Sigmoid colon (tissue), 4 donors: ENCODE measurements around the gene ABLIM2.

Experiments
- POLR2A ChIP-seq, 2 donors: fragments of 450-650 bp; IDR thresholded peaks; one replicate each; pipeline ENCODE4 v1.6.1; 2016; ENCODE audit warnings: antibody characterized with exemption in 2 of 2, mild to moderate bottlenecking in 2 of 2, moderate library complexity in 2 of 2
- POLR2AphosphoS5 ChIP-seq, 4 donors: sonication (generic); formaldehyde crosslinking; IDR thresholded peaks; one replicate each; pipeline ENCODE4 v1.6.1; 2017; ENCODE audit warnings: antibody characterized with exemption in 4 of 4

DNA sequence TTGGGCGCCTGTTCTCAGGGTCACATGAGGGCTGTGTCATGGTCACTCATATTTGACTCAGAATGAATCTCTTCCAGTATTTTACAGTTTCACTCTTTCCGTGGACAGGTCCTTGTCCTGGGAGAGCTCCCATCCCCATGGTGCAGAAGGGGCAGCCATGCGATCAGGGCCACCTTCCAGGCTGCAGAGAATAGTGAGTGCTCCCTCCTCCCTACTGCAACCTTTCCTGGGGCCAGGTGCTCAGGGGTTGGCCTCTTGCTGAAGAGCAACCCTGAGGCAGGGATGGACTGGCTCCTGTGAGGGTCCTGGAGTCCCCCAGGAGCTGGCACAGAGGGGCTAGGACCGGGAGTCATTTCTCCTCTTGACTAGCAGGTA is 108.4 kb downstream of the ABLIM2 start:
- no peak for TF ChIP-seq POLR2AphosphoS5 (IDR thresholded peaks at IDR 0.05)
- no peak for TF ChIP-seq POLR2A (IDR thresholded peaks at IDR 0.05)
